Right lobe of liver (tissue), 6 donors: ENCODE data around the gene TGFBR1. TPM values are rescaled to one million over a fixed set of nuclear protein-coding genes. Genes with fewer than 3 reads are reported as not detected.

Source experiments
- ATAC-seq, 4 donors: fragments of 200-7000 bp; cut with Tn5 transposase; one replicate each; pipeline ENCODE4 v1.9.1; 2020; ENCODE audit warnings: mild to moderate bottlenecking in 4 of 4, moderate library complexity in 4 of 4
- DNase-seq, 3 donors: peaks; one replicate each; pipeline ENCODE4 v3.0.0-alpha.2; 2020
- H3K27ac ChIP-seq, 3 donors: fragments of 200-600 bp; one replicate each; pipeline ENCODE4 v1.8.0; 2022
- H3K27me3 ChIP-seq, 2 donors: fragments of 200-600 bp; one replicate each; pipeline ENCODE4 v1.8.0; 2022
- H3K36me3 ChIP-seq, 4 donors: fragments of 200-600 bp; sonication (generic) in 1 of 4; one replicate each; pipeline versions ENCODE4 v1.5.1 to v1.8.0; 2017 to 2022; ENCODE audit warnings: control low read depth in 1 of 4
- H3K4me1 ChIP-seq, 4 donors: fragments of 200-600 bp; sonication (generic) in 1 of 4; one replicate each; pipeline versions ENCODE4 v1.5.1 to v1.8.0; 2017 to 2022; ENCODE audit warnings: control low read depth in 1 of 4
- H3K4me3 ChIP-seq, 3 donors: fragments of 200-600 bp; one replicate each; pipeline ENCODE4 v1.8.0; 2022
- H3K9me3 ChIP-seq, 4 donors: fragments of 200-600 bp; sonication (generic) in 1 of 4; one replicate each; pipeline versions ENCODE4 v1.5.1 to v1.8.0; 2017 to 2022; ENCODE audit warnings: control low read depth in 1 of 4
- CTCF ChIP-seq, 4 donors: fragments of 200-600 bp in 3 of 4; fragments of 450-650 bp in 1 of 4; IDR thresholded peaks; one replicate each; pipeline versions ENCODE4 v1.5.1 to v1.8.0; 2016 to 2022; ENCODE audit warnings: antibody characterized with exemption in 4 of 4, mild to moderate bottlenecking in 2 of 4
- POLR2A ChIP-seq: fragments of 450-650 bp; IDR thresholded peaks from one replicate; pipeline ENCODE4 v1.6.1; 2017; ENCODE audit warnings: antibody characterized with exemption, mild to moderate bottlenecking
- WGBS: methylation state at CpG from one replicate; pipeline ENCODE4 v1.1.6; 2018; ENCODE audit warnings: low coverage, low lambda C conversion rate; ENCODE audit not compliant: insufficient coverage; ENCODE audit errors: missing lambda C conversion rate; 5-methylcytosine and 5-hydroxymethylcytosine counted together
- intact Hi-C, 2 donors: fragments of 100-400 bp; cut with DNase I; formaldehyde crosslinking; loops; one replicate each; pipeline versions ENCODE4 v1.11.2 to v1.14.1; 2022
- total RNA-seq, 6 experiments: library from RNA; depleted of rRNA in 2 of 6; stranded (reverse); fragments of >200 nt in 2 of 6; fragmentation: NEBNext Ultra II Directional in 3 of 6; extraction: Animal tissue kit (Norgen Biotek cat#: 25700) in 3 of 6; gene quantifications; one replicate each; pipeline versions ENCODE4 v1.1.0 to v1.2.4, GENCODE V29; 2016 to 2023
- donor health status: DM: no; HTN: yes; CAD: no.
- donor health status: DM: no; HTN: no; CAD: no.
- donor health status: DM: no; HTN: no; CAD: no.
- donor health status: DM: no; HTN: yes; CAD: no.
- donor health status: DM: no; HTN: yes; CAD: no.

TGFBR1 gene
- total RNA-seq, 6 experiments from 2014 or later = 9.6 to 26.4 (median 13.4) TPM

DNA sequence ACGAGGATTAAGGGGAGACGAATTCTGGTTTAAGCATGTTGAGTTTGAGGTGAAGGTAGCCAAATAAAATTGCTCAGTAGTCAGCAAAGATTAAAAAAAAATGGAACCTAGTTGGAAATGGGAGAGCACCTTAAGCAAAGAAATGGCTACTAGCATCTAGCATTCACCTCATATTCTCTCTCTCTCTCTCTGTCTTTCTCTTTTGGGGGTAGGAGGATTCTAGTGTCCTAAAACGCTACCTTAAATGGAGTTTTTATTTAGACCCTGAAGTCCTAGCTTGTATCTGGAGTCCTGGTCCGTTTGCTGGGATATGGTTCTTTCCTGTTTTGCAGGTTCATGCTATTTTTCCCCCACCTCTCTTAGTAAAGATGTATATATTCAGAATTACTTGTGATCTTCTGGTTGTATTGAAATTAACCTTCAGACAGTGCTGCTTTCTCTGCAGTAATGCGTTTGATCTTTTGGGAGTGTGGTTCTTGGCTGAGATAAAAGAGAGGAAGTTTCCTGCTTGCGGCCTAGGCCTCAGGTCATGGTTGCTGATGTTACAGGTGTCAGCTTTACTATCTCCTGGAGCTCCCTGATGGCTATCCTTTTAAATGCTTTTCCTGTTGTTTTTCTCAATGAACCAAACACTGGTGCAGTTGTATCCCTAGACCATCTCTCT, 8.0 kb downstream of the TGFBR1 start:
- intact Hi-C loops = no loop called here
- Histone ChIP-seq H3K27me3 (no peaks in the 10 kb centered on the region), H3K27ac (no peak overlapping the region), H3K4me3 (no peak overlapping the region), H3K9me3 (no peaks in the 10 kb centered on the region), H3K36me3 (no peaks in the 10 kb centered on the region), H3K4me1 (peaks cover 0 to 7% (median 0%) of the 10 kb centered on the region in 4 donors)
- DNase-seq (no peak), ATAC-seq (no peak)
- TF ChIP-seq POLR2A = no peak
- TF ChIP-seq CTCF (IDR thresholded peaks at IDR 0.05) = no peak
- 71% methylated on average over 5 of the region's 6 CpGs for WGBS

- Histone ChIP-seq H3K4me1 (peaks cover 0 to 7% (median 0%) of the 10 kb centered on the region in 4 donors), H3K9me3 (no peaks in the 10 kb centered on the region), H3K36me3 (no peaks in the 10 kb centered on the region), H3K27me3 (no peaks in the 10 kb centered on the region), H3K4me3 (no peak overlapping the region), H3K27ac (no peak overlapping the region)
- WGBS = 75% methylated on average over 2 of the region's 2 CpGs
- intact Hi-C loops = no loop called here
- no peak for TF ChIP-seq POLR2A
- TF ChIP-seq CTCF (IDR thresholded peaks at IDR 0.05) = no peak
- ATAC-seq = no peak
- no peak for DNase-seq
Measured at GRCh38 chr9:99113414-99114048, 8.6 kb downstream of the TGFBR1 start.

- TF ChIP-seq POLR2A = no peak
- no peak for TF ChIP-seq CTCF (IDR thresholded peaks at IDR 0.05)
- Histone ChIP-seq H3K4me1 (peaks cover 0 to 7% (median 0%) of the 10 kb centered on the region in 4 donors), H3K9me3 (no peaks in the 10 kb centered on the region), H3K27ac (no peak overlapping the region), H3K27me3 (no peaks in the 10 kb centered on the region), H3K36me3 (no peaks in the 10 kb centered on the region), H3K4me3 (no peak overlapping the region)
- DNase-seq (no peak), ATAC-seq (no peak)
- intact Hi-C loops = no loop called here
- WGBS = 79% methylated on average over 3 of the region's 3 CpGs
Measured at GRCh38 chr9:99114049-99114440, 9.1 kb downstream of the TGFBR1 start.

GRCh38 chr9:99114846-99115500, 10.1 kb downstream of the TGFBR1 start:
- H3K4me3 ChIP-seq = no peak overlapping the region
- peaks cover 0 to 7% (median 0%) of the 10 kb centered on the region in 4 donors for H3K4me1 ChIP-seq
- H3K27me3 ChIP-seq = no peaks in the 10 kb centered on the region
- H3K9me3 ChIP-seq = no peaks in the 10 kb centered on the region
- ATAC-seq (no peak), DNase-seq (no peak)
- WGBS = 88% methylated on average over 6 of the region's 6 CpGs
- H3K27ac ChIP-seq = no peak overlapping the region
- TF ChIP-seq POLR2A = no peak
- no peak for TF ChIP-seq CTCF (IDR thresholded peaks at IDR 0.05)
- intact Hi-C loops = no loop called here
- H3K36me3 ChIP-seq = no peaks in the 10 kb centered on the region
